HepG2 (cell line): ENCODE data around the gene DUOXA2. TPM values are rescaled to one million over a fixed set of nuclear protein-coding genes. Genes with fewer than 3 reads are reported as not detected.

ENCODE experiments used
- AGO2 ChIP-seq: fragments of 200-400 bp; formaldehyde crosslinking; optimal IDR thresholded peaks from 2 replicates; pipeline ENCODE3; 2017; ENCODE audit warnings: mild to moderate bottlenecking, low read depth, low read length, moderate library complexity
- CBX1 ChIP-seq: IDR thresholded peaks from one replicate; pipeline ENCODE4 v1.6.1; 2016; ENCODE audit warnings: antibody characterized with exemption, low read depth
- CREM ChIP-seq, 2 experiments: sonication (generic) in 1 of 2; formaldehyde crosslinking in 1 of 2; IDR thresholded peaks; 2 replicates each; pipeline versions ENCODE4 v1.4.0 to v1.6.1; 2016 to 2020; ENCODE audit warnings: antibody characterized with exemption in 1 of 2, mild to moderate bottlenecking in 1 of 2, missing genetic modification reagents in 1 of 2
- EED ChIP-seq: sonication (generic); formaldehyde crosslinking; IDR thresholded peaks from 2 replicates; pipeline ENCODE4 v1.5.0; 2020; ENCODE audit warnings: mild to moderate bottlenecking, missing genetic modification reagents
- KLF16 ChIP-seq, 2 experiments: sonication (generic) in 1 of 2; formaldehyde crosslinking in 1 of 2; IDR thresholded peaks; 2 replicates each; pipeline versions ENCODE4 v1.6.1 to v1.8.0; 2016 to 2023; ENCODE audit warnings: missing genetic modification reagents in 2 of 2, missing compliant biosample characterization in 1 of 2
- RAD21 ChIP-seq: fragments of 450-650 bp; formaldehyde crosslinking; IDR thresholded peaks from 2 replicates; pipeline ENCODE4 v1.5.0; 2020; ENCODE audit warnings: mild to moderate bottlenecking
- RAD51 ChIP-seq: fragments of 450-650 bp; IDR thresholded peaks from 2 replicates; pipeline ENCODE4 v1.6.1; 2016; ENCODE audit warnings: borderline replicate concordance
- RARA ChIP-seq: IDR thresholded peaks from 2 replicates; pipeline ENCODE4 v1.6.1; 2016; ENCODE audit warnings: missing genetic modification reagents, missing compliant biosample characterization
- SKI ChIP-seq: fragments of 450-650 bp; IDR thresholded peaks from one replicate; pipeline ENCODE4 v1.6.1; 2018; ENCODE audit warnings: mild to moderate bottlenecking; ENCODE audit not compliant: partially characterized antibody
- SUZ12 ChIP-seq: fragments of 150-350 bp; IDR thresholded peaks from 2 replicates; pipeline ENCODE4 v1.6.1; 2014; ENCODE audit warnings: low read depth, low read length
- YEATS2 ChIP-seq: sonication (generic); formaldehyde crosslinking; IDR thresholded peaks from 2 replicates; pipeline ENCODE4 v1.4.0; 2020; ENCODE audit warnings: missing genetic modification reagents, borderline replicate concordance
- ZNF136 ChIP-seq: sonication (generic); formaldehyde crosslinking; IDR thresholded peaks from 2 replicates; pipeline ENCODE4 v1.8.1; 2022; ENCODE audit warnings: low read depth, mild to moderate bottlenecking, moderate library complexity, missing genetic modification reagents
- ZNF383 ChIP-seq: sonication (generic); formaldehyde crosslinking; IDR thresholded peaks from 2 replicates; pipeline ENCODE4 v1.4.0; 2020; ENCODE audit warnings: missing genetic modification reagents, mild to moderate bottlenecking, borderline replicate concordance
- ZNF570 ChIP-seq: sonication (generic); formaldehyde crosslinking; IDR thresholded peaks from 2 replicates; pipeline ENCODE4 v1.4.0; 2020; ENCODE audit warnings: mild to moderate bottlenecking, missing genetic modification reagents, borderline replicate concordance
- polyA plus RNA-seq, 8 experiments: library from polyadenylated mRNA; depleted of rRNA in 3 of 8; stranded (reverse) in 7 of 8; unstranded in 1 of 8; fragments of >200 nt; fragmentation: Illumina TruSeq in 4 of 8; extraction: Trizol in 4 of 8; gene quantifications; 2 replicates each; pipeline versions ENCODE4 v1.2.1 to v1.2.3, GENCODE V29; 2011 to 2016; ENCODE audit warnings: low read depth in 4 of 8, missing spikeins in 1 of 8, mixed read lengths in 1 of 8; ENCODE audit not compliant: insufficient read depth in 1 of 8
- total RNA-seq, 5 experiments: library from RNA; depleted of rRNA; stranded (reverse); fragments of >200 nt; fragmentation: Illumina TruSeq; extraction: Trizol; gene quantifications; 2 replicates each; pipeline ENCODE4 v1.2.3, GENCODE V29; 2016; ENCODE audit warnings: low read depth in 1 of 5
- TF ChIP-seq, protein P1 (sequence below): sonication (generic); formaldehyde crosslinking; IDR thresholded peaks from 2 replicates; pipeline ENCODE4 v1.4.0; 2020; ENCODE audit warnings: missing genetic modification reagents
- TF ChIP-seq, protein P2 (sequence below): sonication (generic); formaldehyde crosslinking; IDR thresholded peaks from 2 replicates; pipeline ENCODE4 v1.4.0; 2020; ENCODE audit warnings: missing genetic modification reagents
- TF ChIP-seq, protein P3 (sequence below): IDR thresholded peaks from 2 replicates; pipeline ENCODE4 v1.6.1; 2016; ENCODE audit warnings: low read depth, borderline replicate concordance
- TF ChIP-seq, protein P4 (sequence below): sonication (generic); formaldehyde crosslinking; IDR thresholded peaks from 2 replicates; pipeline ENCODE4 v1.4.0; 2020; ENCODE audit warnings: missing genetic modification reagents
- TF ChIP-seq, protein P5 (sequence below): sonication (generic); formaldehyde crosslinking; conservative IDR thresholded peaks from 2 replicates; pipeline ENCODE4 v1.4.0; 2020; ENCODE audit warnings: missing genetic modification reagents

Gene DUOXA2
- total and polyA plus RNA-seq, 2 of the 13 experiments (the other 11 are each of a cell fraction or from before 2014, with no cell fraction given), result 0.32 TPM; not detected in 1

DNA sequence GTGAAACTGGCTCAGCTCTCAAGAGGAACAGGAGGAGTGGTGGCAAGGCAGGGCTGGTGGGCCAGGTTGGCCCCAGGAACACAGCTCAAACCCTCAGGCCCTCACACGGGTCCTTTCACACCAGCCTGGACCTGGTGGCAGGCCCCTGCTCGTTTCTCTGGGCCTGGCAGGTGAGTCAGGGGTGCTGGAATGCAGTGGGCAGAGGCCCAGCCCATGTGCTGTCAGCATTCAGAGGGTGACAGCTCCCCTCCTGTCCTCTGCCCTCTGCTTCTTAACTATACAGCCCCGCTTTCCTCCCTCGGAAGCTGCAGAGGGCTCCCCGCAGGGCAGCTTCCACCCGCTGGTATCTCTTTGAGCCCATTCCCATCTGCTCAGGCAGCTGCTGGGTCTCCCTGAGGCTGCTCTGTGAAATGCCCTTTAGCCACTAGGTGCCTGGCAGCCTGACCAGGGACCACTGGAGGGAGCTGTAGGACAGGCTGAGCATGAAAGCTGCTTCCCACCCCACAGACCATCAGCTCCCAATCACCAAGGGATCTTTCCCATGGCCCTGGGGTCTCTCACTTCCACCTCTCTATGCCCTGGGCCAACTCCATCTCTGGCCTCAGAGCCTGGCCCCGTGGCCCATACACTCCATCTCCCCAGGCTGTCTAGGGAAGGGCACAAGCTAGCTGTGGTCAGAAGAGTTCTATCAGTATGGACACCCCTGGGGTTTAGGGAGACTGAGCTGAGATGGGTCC is 48.8 kb downstream of the DUOXA2 start (continued):
- TF ChIP-seq, protein P1, sequence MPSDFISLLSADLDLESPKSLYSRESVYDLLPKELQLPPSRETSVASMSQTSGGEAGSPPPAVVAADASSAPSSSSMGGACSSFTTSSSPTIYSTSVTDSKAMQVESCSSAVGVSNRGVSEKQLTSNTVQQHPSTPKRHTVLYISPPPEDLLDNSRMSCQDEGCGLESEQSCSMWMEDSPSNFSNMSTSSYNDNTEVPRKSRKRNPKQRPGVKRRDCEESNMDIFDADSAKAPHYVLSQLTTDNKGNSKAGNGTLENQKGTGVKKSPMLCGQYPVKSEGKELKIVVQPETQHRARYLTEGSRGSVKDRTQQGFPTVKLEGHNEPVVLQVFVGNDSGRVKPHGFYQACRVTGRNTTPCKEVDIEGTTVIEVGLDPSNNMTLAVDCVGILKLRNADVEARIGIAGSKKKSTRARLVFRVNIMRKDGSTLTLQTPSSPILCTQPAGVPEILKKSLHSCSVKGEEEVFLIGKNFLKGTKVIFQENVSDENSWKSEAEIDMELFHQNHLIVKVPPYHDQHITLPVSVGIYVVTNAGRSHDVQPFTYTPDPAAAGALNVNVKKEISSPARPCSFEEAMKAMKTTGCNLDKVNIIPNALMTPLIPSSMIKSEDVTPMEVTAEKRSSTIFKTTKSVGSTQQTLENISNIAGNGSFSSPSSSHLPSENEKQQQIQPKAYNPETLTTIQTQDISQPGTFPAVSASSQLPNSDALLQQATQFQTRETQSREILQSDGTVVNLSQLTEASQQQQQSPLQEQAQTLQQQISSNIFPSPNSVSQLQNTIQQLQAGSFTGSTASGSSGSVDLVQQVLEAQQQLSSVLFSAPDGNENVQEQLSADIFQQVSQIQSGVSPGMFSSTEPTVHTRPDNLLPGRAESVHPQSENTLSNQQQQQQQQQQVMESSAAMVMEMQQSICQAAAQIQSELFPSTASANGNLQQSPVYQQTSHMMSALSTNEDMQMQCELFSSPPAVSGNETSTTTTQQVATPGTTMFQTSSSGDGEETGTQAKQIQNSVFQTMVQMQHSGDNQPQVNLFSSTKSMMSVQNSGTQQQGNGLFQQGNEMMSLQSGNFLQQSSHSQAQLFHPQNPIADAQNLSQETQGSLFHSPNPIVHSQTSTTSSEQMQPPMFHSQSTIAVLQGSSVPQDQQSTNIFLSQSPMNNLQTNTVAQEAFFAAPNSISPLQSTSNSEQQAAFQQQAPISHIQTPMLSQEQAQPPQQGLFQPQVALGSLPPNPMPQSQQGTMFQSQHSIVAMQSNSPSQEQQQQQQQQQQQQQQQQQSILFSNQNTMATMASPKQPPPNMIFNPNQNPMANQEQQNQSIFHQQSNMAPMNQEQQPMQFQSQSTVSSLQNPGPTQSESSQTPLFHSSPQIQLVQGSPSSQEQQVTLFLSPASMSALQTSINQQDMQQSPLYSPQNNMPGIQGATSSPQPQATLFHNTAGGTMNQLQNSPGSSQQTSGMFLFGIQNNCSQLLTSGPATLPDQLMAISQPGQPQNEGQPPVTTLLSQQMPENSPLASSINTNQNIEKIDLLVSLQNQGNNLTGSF (CRISPR knock-in tag), result no peak
- TF ChIP-seq KLF16 (CRISPR knock-in tag; IDR thresholded peaks at IDR 0.05) (no peak), CBX1 (no peak), ZNF570 (CRISPR knock-in tag) (no peak), RAD21 (peak; percentile 96), SKI (no peak), SUZ12 (no peak), ZNF383 (CRISPR knock-in tag) (no peak), RARA (CRISPR knock-in tag) (no peak), CREM (IDR thresholded peaks at IDR 0.05) (no peak), CREM (CRISPR knock-in tag; IDR thresholded peaks at IDR 0.05) (no peak), ZNF136 (CRISPR knock-in tag) (no peak), EED (CRISPR knock-in tag) (no peak), YEATS2 (CRISPR knock-in tag) (0 out of 2 replicates have a peak, but pooled peaks have one; percentile 22), RAD51 (no peak), AGO2 (peak; percentile 51)
- TF ChIP-seq, protein P2, sequence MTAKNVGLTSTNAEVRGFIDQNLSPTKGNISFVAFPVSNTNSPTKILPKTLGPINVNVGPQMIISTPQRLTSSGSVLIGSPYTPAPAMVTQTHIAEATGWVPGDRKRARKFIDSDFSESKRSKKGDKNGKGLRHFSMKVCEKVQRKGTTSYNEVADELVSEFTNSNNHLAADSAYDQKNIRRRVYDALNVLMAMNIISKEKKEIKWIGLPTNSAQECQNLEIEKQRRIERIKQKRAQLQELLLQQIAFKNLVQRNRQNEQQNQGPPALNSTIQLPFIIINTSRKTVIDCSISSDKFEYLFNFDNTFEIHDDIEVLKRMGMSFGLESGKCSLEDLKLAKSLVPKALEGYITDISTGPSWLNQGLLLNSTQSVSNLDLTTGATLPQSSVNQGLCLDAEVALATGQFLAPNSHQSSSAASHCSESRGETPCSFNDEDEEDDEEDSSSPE (CRISPR knock-in tag), result no peak
- TF ChIP-seq, protein P3, sequence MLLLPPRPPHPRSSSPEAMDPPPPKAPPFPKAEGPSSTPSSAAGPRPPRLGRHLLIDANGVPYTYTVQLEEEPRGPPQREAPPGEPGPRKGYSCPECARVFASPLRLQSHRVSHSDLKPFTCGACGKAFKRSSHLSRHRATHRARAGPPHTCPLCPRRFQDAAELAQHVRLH, result no peak; the same call in 1 of the 2 replicates
- TF ChIP-seq, protein P4, sequence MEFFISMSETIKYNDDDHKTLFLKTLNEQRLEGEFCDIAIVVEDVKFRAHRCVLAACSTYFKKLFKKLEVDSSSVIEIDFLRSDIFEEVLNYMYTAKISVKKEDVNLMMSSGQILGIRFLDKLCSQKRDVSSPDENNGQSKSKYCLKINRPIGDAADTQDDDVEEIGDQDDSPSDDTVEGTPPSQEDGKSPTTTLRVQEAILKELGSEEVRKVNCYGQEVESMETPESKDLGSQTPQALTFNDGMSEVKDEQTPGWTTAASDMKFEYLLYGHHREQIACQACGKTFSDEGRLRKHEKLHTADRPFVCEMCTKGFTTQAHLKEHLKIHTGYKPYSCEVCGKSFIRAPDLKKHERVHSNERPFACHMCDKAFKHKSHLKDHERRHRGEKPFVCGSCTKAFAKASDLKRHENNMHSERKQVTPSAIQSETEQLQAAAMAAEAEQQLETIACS (CRISPR knock-in tag), result no peak
- TF ChIP-seq, protein P5, sequence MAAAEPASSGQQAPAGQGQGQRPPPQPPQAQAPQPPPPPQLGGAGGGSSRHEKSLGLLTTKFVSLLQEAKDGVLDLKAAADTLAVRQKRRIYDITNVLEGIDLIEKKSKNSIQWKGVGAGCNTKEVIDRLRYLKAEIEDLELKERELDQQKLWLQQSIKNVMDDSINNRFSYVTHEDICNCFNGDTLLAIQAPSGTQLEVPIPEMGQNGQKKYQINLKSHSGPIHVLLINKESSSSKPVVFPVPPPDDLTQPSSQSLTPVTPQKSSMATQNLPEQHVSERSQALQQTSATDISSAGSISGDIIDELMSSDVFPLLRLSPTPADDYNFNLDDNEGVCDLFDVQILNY (CRISPR knock-in tag), result no peak
